Measurements from ENCODE around the gene ATG7.

- TF ChIP-seq, protein P1, sequence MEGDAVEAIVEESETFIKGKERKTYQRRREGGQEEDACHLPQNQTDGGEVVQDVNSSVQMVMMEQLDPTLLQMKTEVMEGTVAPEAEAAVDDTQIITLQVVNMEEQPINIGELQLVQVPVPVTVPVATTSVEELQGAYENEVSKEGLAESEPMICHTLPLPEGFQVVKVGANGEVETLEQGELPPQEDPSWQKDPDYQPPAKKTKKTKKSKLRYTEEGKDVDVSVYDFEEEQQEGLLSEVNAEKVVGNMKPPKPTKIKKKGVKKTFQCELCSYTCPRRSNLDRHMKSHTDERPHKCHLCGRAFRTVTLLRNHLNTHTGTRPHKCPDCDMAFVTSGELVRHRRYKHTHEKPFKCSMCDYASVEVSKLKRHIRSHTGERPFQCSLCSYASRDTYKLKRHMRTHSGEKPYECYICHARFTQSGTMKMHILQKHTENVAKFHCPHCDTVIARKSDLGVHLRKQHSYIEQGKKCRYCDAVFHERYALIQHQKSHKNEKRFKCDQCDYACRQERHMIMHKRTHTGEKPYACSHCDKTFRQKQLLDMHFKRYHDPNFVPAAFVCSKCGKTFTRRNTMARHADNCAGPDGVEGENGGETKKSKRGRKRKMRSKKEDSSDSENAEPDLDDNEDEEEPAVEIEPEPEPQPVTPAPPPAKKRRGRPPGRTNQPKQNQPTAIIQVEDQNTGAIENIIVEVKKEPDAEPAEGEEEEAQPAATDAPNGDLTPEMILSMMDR (conservative IDR thresholded peaks at IDR 0.05; ENCODE audit: low read length) = no peak
- TF ChIP-seq EZH2phosphoT487 (IDR thresholded peaks at IDR 0.05; ENCODE audit: borderline replicate concordance, low read depth, low read length) = no peak
These were observed 166.4 kb downstream of the ATG7 start for GRCh38 chr3:11438646-11439045.

All from OCI-LY7 (cell line).